NCI-H69 (cell line): ENCODE data around the gene SPRYD4.
"Not testable (repeated sequence)": the region's sequence is repeated elsewhere in the genome, so short reads cannot be mapped to it uniquely, and the experiment has no call there.

Experiments
- DNase-seq: peaks from one replicate; lab custom pipeline; 2025; lab: John Stamatoyannopoulos, UW

Gene SPRYD4

GRCh38 chr12:56468216-56469006 is at the start of gene SPRYD4:
Gene SPRYD4, plus strand, starts transcription at chr12:56468578. Its CDS starts 14 bp downstream, at chr12:56468592.
- DNase-seq = peak; percentile 98

- no peak for DNase-seq
These were observed 48.0 kb upstream of the SPRYD4 start for GRCh38 chr12:56420411-56420810.

DNA sequence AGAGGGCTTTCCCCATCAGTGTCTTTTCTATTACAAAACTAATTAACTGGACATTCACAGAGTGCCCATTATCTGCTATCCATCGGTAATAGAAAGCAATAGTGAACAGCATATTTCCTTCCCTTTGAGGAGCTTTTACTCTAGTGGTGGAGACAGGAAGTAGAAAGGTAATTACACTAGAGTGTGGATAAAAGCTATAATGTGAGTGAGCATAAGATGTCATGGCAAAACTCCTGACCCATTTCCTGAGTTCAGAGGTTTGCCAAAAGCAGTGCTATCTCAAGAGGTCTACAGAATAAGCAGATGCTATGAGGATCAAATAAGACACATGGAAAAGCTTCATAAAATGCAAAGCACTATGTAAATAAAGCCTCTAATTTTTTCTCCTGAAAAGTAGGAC is 43.2 kb upstream of the SPRYD4 start:
- no peak for DNase-seq

DNA sequence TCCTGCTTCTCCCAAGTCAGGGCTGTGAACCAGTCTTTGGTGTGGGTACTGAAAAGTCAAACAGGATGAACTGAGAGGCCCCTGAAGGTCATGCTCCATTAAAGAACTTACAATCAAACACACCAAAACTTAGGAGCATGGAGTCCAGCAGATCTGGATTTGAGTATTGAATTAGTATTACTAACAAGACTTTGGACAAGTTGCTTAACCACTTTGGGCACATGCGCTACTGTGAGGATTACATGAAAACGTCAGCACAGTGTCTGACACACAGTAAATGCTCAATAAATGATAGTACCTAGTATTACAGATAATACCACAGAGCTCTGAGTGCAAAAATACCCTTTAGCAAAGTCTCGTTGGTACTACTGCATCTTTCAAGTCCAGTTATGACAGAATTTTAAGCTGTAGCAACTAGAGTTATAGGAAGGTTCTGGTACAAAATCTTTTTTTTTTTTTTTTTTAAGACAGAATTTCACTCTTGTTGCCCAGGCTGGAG is 42.4 kb upstream of the SPRYD4 start:
- DNase-seq = no peak

- no peak for DNase-seq
These were observed 37.1 kb upstream of the SPRYD4 start for GRCh38 chr12:56431288-56431687.

DNA sequence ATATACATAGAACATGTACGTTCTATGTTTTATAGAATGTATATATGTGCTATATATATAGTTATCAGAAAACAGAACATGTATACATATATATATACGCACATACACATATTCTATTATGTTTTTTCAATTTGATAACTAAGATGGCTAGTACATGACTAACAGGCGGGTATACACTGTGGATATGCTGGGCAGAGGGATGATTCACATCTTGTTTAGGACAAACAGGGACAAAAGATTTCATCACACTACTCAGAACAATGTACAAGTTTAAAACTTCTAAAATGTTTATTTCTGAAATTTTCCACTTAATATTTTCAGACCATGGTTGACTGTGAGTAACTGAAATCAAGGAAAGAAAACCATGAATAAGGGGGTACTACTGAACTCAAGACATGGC is 36.5 kb upstream of the SPRYD4 start:
- no peak for DNase-seq

DNA sequence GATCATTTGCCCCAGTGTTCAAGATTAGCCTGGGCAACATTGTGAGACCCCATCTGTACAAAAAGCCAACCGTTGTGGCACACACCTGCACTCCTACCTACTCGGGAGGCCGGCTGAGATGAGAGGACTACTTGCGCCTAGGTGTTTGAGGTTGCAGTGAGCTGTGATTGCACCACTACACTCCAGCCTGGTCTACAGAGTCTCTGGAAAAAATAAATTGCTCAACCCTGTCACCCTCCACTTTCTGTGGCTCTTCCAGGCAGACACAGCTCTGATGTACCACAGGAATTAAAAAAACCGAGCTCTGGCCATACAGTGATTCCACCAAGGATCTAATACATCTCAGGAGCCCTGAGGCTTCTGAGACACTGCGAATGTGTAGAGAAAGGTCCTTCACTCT is 33.5 kb upstream of the SPRYD4 start:
- DNase-seq = no peak

DNA sequence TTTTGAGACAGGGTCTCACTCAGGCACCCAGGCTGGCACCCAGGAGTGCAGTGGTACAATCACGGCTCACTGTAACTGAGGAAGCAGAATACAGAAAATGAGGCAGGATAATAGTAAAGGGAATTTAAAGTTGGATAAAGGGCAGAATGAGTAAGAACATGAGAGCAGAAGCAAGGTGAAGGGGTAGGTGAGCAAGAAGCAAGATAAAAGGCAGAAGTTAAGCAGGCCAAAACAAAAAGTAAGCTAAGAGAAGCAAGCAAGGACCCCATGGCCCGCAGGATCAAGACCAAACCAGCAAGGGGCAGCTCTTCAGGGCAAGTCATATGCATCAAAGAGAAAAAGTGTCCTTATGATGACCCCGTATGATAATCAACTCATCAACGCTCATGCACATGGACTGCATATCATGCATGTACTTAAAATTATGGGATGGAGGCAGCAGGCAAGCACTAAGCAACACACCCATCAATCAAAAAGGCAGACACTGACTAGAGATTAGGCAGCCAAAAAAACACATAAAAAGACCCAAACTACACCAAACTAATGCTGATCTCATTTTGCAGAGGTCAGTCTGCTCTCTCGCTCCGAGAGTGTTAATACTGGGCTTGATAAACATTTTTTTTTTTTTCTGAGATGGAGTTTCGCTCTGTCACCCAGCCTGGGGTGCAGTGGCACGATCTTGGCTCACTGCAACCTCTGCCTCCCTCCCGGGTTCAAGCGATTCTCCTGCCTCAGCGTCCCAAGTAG is 30.8 kb upstream of the SPRYD4 start:
- DNase-seq = no peak

DNA sequence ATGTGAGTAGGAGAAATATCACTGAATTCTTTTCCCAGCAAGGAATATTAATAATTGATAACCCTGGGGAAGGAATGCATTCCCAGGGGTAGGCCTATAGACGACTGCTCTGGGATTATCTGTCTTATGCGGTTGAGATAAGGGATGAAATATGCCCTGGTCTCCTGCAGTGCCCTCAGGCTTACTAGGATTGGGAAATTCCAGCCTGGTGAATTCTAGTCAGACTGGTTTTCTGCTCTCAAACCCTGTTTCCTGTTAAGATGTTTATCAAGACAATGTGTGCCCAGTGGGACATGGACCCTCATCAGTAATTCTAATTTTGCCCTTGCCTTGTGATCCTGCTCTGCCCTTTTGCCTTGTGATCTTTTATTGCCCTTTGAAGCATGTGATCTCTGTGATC is 25.2 kb upstream of the SPRYD4 start:
- not testable (repeated sequence) for DNase-seq

- peak; percentile 97 for DNase-seq
These were observed 19.3 kb upstream of the SPRYD4 start, which contains the start of gene TIMELESS for GRCh38 chr12:56448860-56449621. Gene TIMELESS, minus strand, starts transcription at chr12:56449426. Its CDS starts 15,256 bp downstream, at chr12:56434170.

DNA sequence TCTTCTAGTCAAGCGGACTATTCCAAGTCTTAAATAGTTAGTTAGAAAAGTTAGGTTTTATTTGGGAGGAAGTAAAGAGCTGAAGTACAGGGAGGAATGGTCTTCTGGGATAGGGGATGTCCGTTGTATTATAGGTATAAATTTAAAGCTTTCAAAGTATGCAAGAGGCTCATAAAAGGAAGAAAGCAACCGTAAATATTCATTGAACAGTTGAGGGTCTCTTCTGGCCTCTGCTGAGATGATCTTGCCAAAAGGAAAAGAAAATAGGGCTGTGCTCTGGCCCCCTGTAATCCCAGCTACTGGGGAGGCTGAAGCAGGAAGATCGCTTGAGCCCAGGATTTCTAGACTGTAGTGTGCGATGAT is 18.8 kb upstream of the SPRYD4 start:
- peak; percentile 55 for DNase-seq

DNA sequence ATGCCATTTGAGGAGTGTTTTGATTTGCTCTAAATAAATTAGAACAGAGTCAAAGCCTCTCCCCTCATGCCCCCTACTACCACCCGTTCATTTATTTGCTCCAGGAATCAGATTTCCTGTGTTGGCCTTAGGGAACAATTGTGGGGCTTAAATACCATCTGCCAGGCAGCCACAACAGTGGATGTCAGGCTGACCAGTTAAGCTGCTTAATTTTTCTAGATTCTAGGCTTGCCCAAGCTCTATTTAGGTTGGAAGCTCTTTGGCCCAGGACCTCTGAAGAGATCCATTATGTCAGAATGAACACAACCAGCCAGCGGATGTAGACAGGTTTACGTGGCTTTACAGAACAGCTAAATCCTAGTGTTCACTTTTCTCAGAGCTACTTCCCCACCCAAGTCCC is 18.1 kb upstream of the SPRYD4 start:
- peak; percentile 89 for DNase-seq

DNA sequence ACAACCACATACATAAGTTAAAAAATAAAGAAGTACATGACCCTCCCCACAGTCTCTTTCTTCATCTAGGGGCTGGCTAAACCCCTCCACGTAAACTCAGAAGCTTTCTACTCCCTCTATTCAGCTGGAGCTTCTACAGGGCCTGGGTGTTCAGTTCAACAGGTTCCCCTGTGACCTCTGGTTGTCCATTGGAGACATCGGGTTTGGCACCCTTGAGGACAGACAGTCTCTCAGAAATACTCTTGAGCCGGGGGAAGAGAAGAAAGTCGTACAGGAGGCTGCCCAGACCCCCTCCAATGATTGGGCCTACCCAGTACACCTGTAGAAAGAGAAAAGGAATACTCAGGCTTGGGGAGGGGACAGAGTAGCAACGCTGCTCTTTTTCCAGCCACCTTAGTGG is 17.2 kb upstream of the SPRYD4 start:
- no peak for DNase-seq

DNA sequence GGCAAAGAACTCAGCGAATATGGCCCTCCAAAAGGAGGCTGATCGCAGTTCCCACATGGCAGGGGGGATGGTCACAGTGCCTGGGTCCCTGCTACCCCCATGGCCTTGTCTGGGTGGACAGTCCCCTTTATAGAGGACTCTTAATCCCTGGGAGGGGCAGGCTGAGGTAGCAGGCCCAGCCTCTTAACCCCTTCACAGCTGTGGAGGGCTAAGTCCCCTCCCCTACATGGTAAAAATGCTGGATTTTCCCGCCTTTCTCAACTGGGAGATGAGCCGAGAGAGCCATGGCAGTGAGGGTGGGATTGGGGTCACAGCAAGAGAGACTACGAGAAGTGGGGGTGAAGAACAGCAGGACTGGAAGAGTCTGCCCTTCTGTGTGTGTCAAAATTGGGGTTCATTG is 13.8 kb upstream of the SPRYD4 start, which contains the start of gene MIP:
MIP (minus strand) TSS at position 101 of the 400 bp plus-strand sequence; CDS start at position 57, 44 bp downstream.
- no peak for DNase-seq

GRCh38 chr12:56457817-56458216 is 10.6 kb upstream of the SPRYD4 start:
- no peak for DNase-seq

GRCh38 chr12:56461235-56462159 is 6.9 kb upstream of the SPRYD4 start:
- DNase-seq = no peak

- no peak for DNase-seq
These were observed 5.8 kb upstream of the SPRYD4 start for GRCh38 chr12:56462565-56462964.

DNA sequence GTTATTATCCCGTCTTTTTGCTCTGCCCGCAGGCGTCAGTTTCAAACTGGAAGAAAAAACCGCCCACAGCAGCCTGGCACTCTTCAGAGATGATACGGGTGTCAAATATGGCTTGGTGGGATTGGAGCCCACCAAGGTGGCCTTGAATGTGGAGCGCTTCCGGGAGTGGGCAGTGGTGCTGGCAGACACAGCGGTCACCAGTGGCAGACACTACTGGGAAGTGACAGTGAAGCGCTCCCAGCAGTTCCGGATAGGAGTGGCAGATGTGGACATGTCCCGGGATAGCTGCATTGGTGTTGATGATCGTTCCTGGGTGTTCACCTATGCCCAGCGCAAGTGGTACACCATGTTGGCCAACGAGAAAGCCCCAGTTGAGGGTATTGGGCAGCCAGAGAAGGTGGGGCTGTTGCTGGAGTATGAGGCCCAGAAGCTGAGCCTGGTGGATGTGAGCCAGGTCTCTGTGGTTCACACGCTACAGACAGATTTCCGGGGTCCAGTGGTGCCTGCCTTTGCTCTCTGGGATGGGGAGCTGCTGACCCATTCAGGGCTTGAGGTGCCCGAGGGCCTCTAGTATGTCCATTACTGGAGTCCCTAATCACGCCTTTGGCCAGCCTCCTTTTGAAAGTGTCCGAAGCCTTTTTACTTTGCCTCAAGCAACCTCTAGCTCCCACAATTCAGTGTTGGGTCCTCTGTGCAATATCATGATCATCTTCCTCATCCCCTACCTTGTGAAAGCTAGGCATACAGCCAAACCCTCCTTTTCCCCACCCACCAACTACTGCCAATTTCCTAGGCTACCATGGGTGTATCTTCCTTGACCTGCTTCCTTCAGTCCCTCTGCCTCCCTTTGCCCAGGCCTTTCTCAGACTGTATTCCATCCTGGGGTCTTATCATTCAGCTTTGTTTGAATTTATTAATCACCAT is 891 bp downstream of the SPRYD4 start:
- peak; percentile 57 for DNase-seq

GRCh38 chr12:56474389-56474788 is 6.0 kb downstream of the SPRYD4 start:
- no peak for DNase-seq

GRCh38 chr12:56476143-56476542 is 7.8 kb downstream of the SPRYD4 start:
- no peak for DNase-seq
